T1000 (cell line): ENCODE data around the gene TMTC3.

Source experiments
- DNase-seq: peaks from one replicate; lab custom pipeline; 2025; ENCODE audit warnings: mixed read lengths; lab: John Stamatoyannopoulos, UW

TMTC3 gene

GRCh38 chr12:88227263-88227662 lies 85.2 kb downstream of the TMTC3 start:
- no peak for DNase-seq

GRCh38 chr12:88227871-88228270 lies 85.8 kb downstream of the TMTC3 start:
- DNase-seq, result no peak

- DNase-seq, result no peak
These were observed 86.6 kb downstream of the TMTC3 start for GRCh38 chr12:88228720-88229119.

GRCh38 chr12:88230271-88230670 lies 88.2 kb downstream of the TMTC3 start:
- no peak for DNase-seq

- no peak for DNase-seq
These were observed 93.2 kb downstream of the TMTC3 start for GRCh38 chr12:88235183-88235833.

- peak; percentile 83 for DNase-seq
These were observed 95.8 kb downstream of the TMTC3 start for GRCh38 chr12:88237954-88238353.

- DNase-seq, result no peak
These were observed 96.3 kb downstream of the TMTC3 start for GRCh38 chr12:88238406-88238805.

GRCh38 chr12:88241862-88242570 lies 99.9 kb downstream of the TMTC3 start:
- peak; percentile 100 for DNase-seq

GRCh38 chr12:88242571-88242925 lies 100.4 kb downstream of the TMTC3 start:
- no peak for DNase-seq

GRCh38 chr12:88242939-88243338 lies 100.8 kb downstream of the TMTC3 start:
- no peak for DNase-seq

GRCh38 chr12:88243982-88244381 lies 101.9 kb downstream of the TMTC3 start:
- no peak for DNase-seq

GRCh38 chr12:88245905-88246304 lies 103.8 kb downstream of the TMTC3 start:
- DNase-seq, result no peak

GRCh38 chr12:88247241-88247643 lies 105.1 kb downstream of the TMTC3 start:
- peak; percentile 99 for DNase-seq

- no peak for DNase-seq
These were observed 106.5 kb downstream of the TMTC3 start for GRCh38 chr12:88248606-88249005.
